MM.1S (cell line): ENCODE measurements around the gene HDAC9.

Experiments
- DNase-seq: peaks from one replicate; pipeline ENCODE4 v3.0.0-alpha.2; 2015
- H2AFZ ChIP-seq: fragments of 300-600 bp; sonication (generic); 2 replicates; pipeline ENCODE4 v1.6.0; 2016; ENCODE audit warnings: antibody characterized with exemption, low read length
- H3F3A ChIP-seq: fragments of 300-600 bp; sonication (generic); 2 replicates; pipeline ENCODE4 v1.6.1; 2016; ENCODE audit warnings: mild to moderate bottlenecking, antibody characterized with exemption, low read length, moderate library complexity, mixed read lengths; ENCODE audit not compliant: insufficient read depth
- H3K27ac ChIP-seq: fragments of 300-600 bp; sonication (generic); 2 replicates; pipeline ENCODE4 v1.5.1; 2016; ENCODE audit warnings: mild to moderate bottlenecking, low read length
- H3K27me3 ChIP-seq: fragments of 300-600 bp; sonication (generic); replicated peaks from 2 replicates; pipeline ENCODE4 v1.6.0; 2016; ENCODE audit warnings: low read length; ENCODE audit not compliant: insufficient read depth
- H3K36me3 ChIP-seq: fragments of 300-600 bp; sonication (generic); replicated peaks from 2 replicates; pipeline ENCODE4 v1.6.1; 2016; ENCODE audit warnings: mild to moderate bottlenecking, low read length, mixed read lengths; ENCODE audit not compliant: insufficient read depth
- H3K4me1 ChIP-seq: fragments of 300-600 bp; sonication (generic); 2 replicates; pipeline ENCODE4 v1.6.1; 2016; ENCODE audit warnings: low read length, mixed read lengths
- H3K4me2 ChIP-seq: fragments of 300-600 bp; sonication (generic); 2 replicates; pipeline ENCODE4 v1.6.0; 2016; ENCODE audit warnings: low read depth, low read length
- H3K4me3 ChIP-seq: fragments of 300-600 bp; sonication (generic); 2 replicates; pipeline ENCODE4 v1.5.1; 2016; ENCODE audit warnings: low read length, mixed read lengths
- H3K79me2 ChIP-seq: fragments of 300-600 bp; sonication (generic); 2 replicates; pipeline ENCODE4 v1.6.1; 2016; ENCODE audit warnings: mixed run types, low read length, mixed read lengths
- H3K9ac ChIP-seq: fragments of 300-600 bp; sonication (generic); 2 replicates; pipeline ENCODE4 v1.6.1; 2016; ENCODE audit warnings: low read length, mixed read lengths
- H3K9me2 ChIP-seq: fragments of 300-600 bp; sonication (generic); replicated peaks from 2 replicates; pipeline ENCODE4 v1.6.1; 2016; ENCODE audit warnings: mild to moderate bottlenecking, low read length, mixed read lengths; ENCODE audit not compliant: insufficient read depth
- H3K9me3 ChIP-seq: fragments of 300-600 bp; sonication (generic); replicated peaks from 2 replicates; pipeline ENCODE4 v1.6.1; 2016; ENCODE audit warnings: mild to moderate bottlenecking, low read length, mixed read lengths; ENCODE audit not compliant: insufficient read depth
- H4K20me1 ChIP-seq: fragments of 300-600 bp; sonication (generic); 2 replicates; pipeline ENCODE4 v1.6.1; 2016; ENCODE audit warnings: mild to moderate bottlenecking, low read length, moderate library complexity, mixed read lengths; ENCODE audit not compliant: insufficient read depth
- CTCF ChIP-seq: fragments of 300-600 bp; sonication (generic); IDR thresholded peaks from 2 replicates; pipeline ENCODE4 v1.5.1; 2016; ENCODE audit warnings: antibody characterized with exemption, low read length, mixed read lengths
- EZH2 ChIP-seq: fragments of 300-600 bp; sonication (generic); optimal IDR thresholded peaks from 2 replicates; pipeline ENCODE3; 2017; ENCODE audit warnings: low read depth, mild to moderate bottlenecking, antibody characterized with exemption, low read length, mixed read lengths
- EZH2phosphoT487 ChIP-seq: fragments of 300-600 bp; sonication (generic); IDR thresholded peaks from 2 replicates; pipeline ENCODE4 v1.6.1; 2018; ENCODE audit warnings: antibody characterized with exemption, low read length

Gene HDAC9

DNA sequence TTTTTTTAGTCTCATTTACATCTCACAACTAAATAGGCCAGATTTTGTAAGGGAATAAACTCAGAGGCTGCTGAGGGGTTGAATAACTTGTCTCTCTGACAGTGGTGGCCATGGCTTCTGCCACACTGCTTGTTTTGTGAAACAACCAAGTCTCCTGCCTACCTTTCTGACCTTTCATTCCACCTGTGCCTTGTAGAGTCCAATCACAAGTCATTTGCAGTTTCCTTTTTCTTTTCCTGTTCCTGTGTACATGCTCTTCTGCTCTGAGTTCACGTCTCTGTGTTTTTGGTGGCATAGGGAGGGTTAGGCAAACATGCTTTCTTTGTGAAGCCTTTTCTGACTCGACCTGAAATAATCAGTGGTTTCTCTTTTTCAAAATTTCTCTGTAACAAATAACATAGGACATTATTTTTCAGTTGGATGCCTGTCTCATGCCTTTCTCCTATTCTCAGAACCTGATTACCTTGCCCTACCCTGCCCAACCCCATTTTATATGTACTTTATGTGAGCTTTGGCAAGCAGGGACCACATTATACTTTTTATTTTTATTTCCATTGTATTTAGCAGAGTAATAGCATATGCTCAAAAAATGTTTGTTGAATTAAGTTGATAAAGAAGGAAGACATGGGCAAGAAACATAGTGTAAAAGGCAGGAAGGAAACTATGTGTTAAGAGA, 81.7 kb downstream of the HDAC9 start:
- peak; percentile 56 for DNase-seq
- no peak overlapping the region for H3K4me3 ChIP-seq
- H3K9ac ChIP-seq: no peak overlapping the region
- H3K79me2 ChIP-seq: peaks cover 42% of the 10 kb centered on the region
- H4K20me1 ChIP-seq: no peaks in the 10 kb centered on the region
- no peaks in the 10 kb centered on the region for H3F3A ChIP-seq
- H3K9me2 ChIP-seq: no peaks in the 10 kb centered on the region
- H3K9me3 ChIP-seq: no peaks in the 10 kb centered on the region
- no peak overlapping the region for H2AFZ ChIP-seq
- peak overlapping the region; percentile 21 for H3K4me2 ChIP-seq
- TF ChIP-seq CTCF: no peak
- no peak for TF ChIP-seq EZH2
- no peak for TF ChIP-seq EZH2phosphoT487
- H3K36me3 ChIP-seq: no peaks in the 10 kb centered on the region
- peak overlapping the region; percentile 7; the same call in 1 of the 2 replicates for H3K27ac ChIP-seq
- peaks cover 17% of the 10 kb centered on the region for H3K4me1 ChIP-seq
- H3K27me3 ChIP-seq: no peaks in the 10 kb centered on the region

GRCh38 chr7:18579698-18580097, 84.1 kb downstream of the HDAC9 start:
- Histone ChIP-seq H3K4me3 (no peak overlapping the region), H3K27me3 (no peaks in the 10 kb centered on the region), H3K36me3 (no peaks in the 10 kb centered on the region), H3K4me1 (peaks cover 17% of the 10 kb centered on the region), H3K9me2 (no peaks in the 10 kb centered on the region), H3F3A (no peaks in the 10 kb centered on the region), H3K9me3 (no peaks in the 10 kb centered on the region), H3K9ac (no peak overlapping the region), H3K27ac (no peak overlapping the region), H2AFZ (no peak overlapping the region), H3K79me2 (peaks cover 31% of the 10 kb centered on the region), H3K4me2 (no peak overlapping the region), H4K20me1 (no peaks in the 10 kb centered on the region)
- DNase-seq: no peak
- TF ChIP-seq EZH2phosphoT487 (no peak), CTCF (no peak), EZH2 (no peak)

- Histone ChIP-seq H3K9ac (no peak overlapping the region), H2AFZ (no peak overlapping the region), H3F3A (no peaks in the 10 kb centered on the region), H3K9me2 (no peaks in the 10 kb centered on the region), H3K79me2 (peaks cover 31% of the 10 kb centered on the region), H3K27ac (no peak overlapping the region), H3K9me3 (no peaks in the 10 kb centered on the region), H3K4me1 (peaks cover 13% of the 10 kb centered on the region), H3K4me2 (no peak overlapping the region), H3K4me3 (no peak overlapping the region), H3K27me3 (no peaks in the 10 kb centered on the region), H4K20me1 (no peaks in the 10 kb centered on the region), H3K36me3 (no peaks in the 10 kb centered on the region)
- no peak for TF ChIP-seq EZH2phosphoT487
- TF ChIP-seq EZH2: no peak
- TF ChIP-seq CTCF: no peak
- no peak for DNase-seq
Observed at GRCh38 chr7:18580950-18581349, 85.4 kb downstream of the HDAC9 start.
